GM12872 (cell line): ENCODE results near the gene F10.

ENCODE experiments used
- CTCF ChIP-seq: IDR thresholded peaks from 3 replicates; pipeline ENCODE4 v1.5.1; 2011; ENCODE audit warnings: low read depth, mild to moderate bottlenecking, low read length, moderate library complexity; ENCODE audit not compliant: insufficient read depth

F10 gene

GRCh38 chr13:113178070-113178895 is 55.7 kb downstream of the F10 start:
- TF ChIP-seq CTCF = no peak

- no peak for TF ChIP-seq CTCF
Observed at GRCh38 chr13:113178896-113179167, 56.2 kb downstream of the F10 start.

GRCh38 chr13:113179374-113180230 is 57.0 kb downstream of the F10 start:
- TF ChIP-seq CTCF = no peak

GRCh38 chr13:113182046-113182445 is 59.4 kb downstream of the F10 start:
- no peak for TF ChIP-seq CTCF

- TF ChIP-seq CTCF = no peak
Observed at GRCh38 chr13:113183450-113184129, 61.0 kb downstream of the F10 start.

- TF ChIP-seq CTCF = no peak
Observed at GRCh38 chr13:113184568-113185440, 62.2 kb downstream of the F10 start.
